Testis (tissue), 2 donors: ENCODE data around the gene TPCN2.

ENCODE experiments used
- POLR2A ChIP-seq: fragments of 450-650 bp; IDR thresholded peaks from one replicate; pipeline ENCODE4 v1.6.1; 2017; ENCODE audit warnings: antibody characterized with exemption, mild to moderate bottlenecking, moderate library complexity
- TF ChIP-seq, protein P1 (sequence below), 3 experiments: fragments of 450-650 bp in 2 of 3; fragments of 200-600 bp in 1 of 3; sonication (generic) in 1 of 3; IDR thresholded peaks; one replicate each; pipeline ENCODE4 v1.5.1; 2016 to 2019; ENCODE audit warnings: antibody characterized with exemption in 3 of 3, mild to moderate bottlenecking in 2 of 3, moderate library complexity in 1 of 3

DNA sequence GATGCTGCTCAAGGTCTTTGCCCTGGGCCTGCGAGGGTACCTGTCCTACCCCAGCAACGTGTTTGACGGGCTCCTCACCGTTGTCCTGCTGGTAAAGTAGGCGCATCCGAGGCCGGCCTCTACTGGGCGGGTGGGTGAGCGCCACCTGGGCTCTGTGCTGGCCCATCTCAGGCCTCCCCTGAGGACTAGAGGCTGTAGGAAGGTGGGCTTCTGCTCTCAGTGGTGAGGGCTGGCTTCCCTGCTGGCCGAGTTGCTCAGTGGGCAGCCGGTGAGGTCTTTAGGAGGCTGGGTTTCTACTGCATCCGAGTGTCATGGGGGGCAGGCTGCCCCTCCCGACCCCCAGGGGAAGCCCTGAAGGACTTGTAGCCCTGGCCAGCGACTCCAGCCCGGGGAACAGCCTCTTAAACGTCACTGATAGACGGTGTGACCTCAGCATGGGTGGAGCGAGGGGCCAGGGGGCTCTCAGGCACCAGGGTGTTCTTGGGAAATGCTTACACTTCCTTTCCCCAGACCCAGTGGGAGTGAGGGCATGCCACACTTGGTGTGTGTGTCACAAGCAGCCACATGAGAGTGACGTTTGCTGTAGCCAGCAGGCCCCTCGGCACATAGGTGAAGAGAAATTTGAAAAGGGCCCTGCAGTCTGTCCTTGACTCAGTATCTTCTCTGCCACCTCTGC lies 30.3 kb downstream of the TPCN2 start:
- TF ChIP-seq, protein P1, sequence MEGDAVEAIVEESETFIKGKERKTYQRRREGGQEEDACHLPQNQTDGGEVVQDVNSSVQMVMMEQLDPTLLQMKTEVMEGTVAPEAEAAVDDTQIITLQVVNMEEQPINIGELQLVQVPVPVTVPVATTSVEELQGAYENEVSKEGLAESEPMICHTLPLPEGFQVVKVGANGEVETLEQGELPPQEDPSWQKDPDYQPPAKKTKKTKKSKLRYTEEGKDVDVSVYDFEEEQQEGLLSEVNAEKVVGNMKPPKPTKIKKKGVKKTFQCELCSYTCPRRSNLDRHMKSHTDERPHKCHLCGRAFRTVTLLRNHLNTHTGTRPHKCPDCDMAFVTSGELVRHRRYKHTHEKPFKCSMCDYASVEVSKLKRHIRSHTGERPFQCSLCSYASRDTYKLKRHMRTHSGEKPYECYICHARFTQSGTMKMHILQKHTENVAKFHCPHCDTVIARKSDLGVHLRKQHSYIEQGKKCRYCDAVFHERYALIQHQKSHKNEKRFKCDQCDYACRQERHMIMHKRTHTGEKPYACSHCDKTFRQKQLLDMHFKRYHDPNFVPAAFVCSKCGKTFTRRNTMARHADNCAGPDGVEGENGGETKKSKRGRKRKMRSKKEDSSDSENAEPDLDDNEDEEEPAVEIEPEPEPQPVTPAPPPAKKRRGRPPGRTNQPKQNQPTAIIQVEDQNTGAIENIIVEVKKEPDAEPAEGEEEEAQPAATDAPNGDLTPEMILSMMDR (IDR thresholded peaks at IDR 0.05) = no peak
- TF ChIP-seq POLR2A = no peak
